Tibial nerve (tissue), 4 donors: Measurements from ENCODE around the gene GALM.

Source experiments
- EP300 ChIP-seq, 2 donors: sonication (generic); formaldehyde crosslinking; IDR thresholded peaks; one replicate each; pipeline ENCODE4 v1.6.1; 2017; ENCODE audit warnings: antibody characterized with exemption in 2 of 2, mild to moderate bottlenecking in 1 of 2
- TF ChIP-seq, protein P1 (sequence below), 5 experiments: fragments of 200-600 bp in 3 of 5; fragments of 450-650 bp in 2 of 5; sonication (generic) in 3 of 5; IDR thresholded peaks; one replicate each; pipeline ENCODE4 v1.5.1; 2016 to 2019; ENCODE audit warnings: antibody characterized with exemption in 5 of 5, mild to moderate bottlenecking in 3 of 5, moderate library complexity in 2 of 5

DNA sequence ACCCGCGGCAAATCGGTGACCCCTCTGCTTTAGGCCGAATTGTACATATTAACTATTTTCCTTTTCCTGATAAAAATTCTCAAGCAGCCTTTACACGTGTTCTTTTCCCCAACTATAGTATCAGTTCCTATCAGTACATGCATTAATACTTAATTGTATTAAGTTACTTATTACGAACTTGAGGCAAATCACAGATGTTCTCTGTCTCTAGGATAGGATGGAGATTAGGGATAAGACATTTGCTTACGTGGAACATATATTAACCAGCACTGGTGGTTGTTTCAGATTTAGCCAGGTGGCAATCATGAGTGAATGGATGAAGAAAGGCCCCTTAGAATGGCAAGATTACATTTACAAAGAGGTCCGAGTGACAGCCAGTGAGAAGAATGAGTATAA, 112.8 kb downstream of the GALM start:
- TF ChIP-seq, protein P1, sequence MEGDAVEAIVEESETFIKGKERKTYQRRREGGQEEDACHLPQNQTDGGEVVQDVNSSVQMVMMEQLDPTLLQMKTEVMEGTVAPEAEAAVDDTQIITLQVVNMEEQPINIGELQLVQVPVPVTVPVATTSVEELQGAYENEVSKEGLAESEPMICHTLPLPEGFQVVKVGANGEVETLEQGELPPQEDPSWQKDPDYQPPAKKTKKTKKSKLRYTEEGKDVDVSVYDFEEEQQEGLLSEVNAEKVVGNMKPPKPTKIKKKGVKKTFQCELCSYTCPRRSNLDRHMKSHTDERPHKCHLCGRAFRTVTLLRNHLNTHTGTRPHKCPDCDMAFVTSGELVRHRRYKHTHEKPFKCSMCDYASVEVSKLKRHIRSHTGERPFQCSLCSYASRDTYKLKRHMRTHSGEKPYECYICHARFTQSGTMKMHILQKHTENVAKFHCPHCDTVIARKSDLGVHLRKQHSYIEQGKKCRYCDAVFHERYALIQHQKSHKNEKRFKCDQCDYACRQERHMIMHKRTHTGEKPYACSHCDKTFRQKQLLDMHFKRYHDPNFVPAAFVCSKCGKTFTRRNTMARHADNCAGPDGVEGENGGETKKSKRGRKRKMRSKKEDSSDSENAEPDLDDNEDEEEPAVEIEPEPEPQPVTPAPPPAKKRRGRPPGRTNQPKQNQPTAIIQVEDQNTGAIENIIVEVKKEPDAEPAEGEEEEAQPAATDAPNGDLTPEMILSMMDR (IDR thresholded peaks at IDR 0.05) = no peak
- TF ChIP-seq EP300 (IDR thresholded peaks at IDR 0.05) = no peak
